Measurements from ENCODE around the gene GIPR. TPM values are rescaled to one million over a fixed set of nuclear protein-coding genes. Genes with fewer than 3 reads are reported as not detected.
A peak's percentile ranks its signal among the peaks of the same experiment; 100 is the strongest.

Gene GIPR
- total RNA-seq, 1 experiment from 2014 or later: 2.0 TPM

DNA sequence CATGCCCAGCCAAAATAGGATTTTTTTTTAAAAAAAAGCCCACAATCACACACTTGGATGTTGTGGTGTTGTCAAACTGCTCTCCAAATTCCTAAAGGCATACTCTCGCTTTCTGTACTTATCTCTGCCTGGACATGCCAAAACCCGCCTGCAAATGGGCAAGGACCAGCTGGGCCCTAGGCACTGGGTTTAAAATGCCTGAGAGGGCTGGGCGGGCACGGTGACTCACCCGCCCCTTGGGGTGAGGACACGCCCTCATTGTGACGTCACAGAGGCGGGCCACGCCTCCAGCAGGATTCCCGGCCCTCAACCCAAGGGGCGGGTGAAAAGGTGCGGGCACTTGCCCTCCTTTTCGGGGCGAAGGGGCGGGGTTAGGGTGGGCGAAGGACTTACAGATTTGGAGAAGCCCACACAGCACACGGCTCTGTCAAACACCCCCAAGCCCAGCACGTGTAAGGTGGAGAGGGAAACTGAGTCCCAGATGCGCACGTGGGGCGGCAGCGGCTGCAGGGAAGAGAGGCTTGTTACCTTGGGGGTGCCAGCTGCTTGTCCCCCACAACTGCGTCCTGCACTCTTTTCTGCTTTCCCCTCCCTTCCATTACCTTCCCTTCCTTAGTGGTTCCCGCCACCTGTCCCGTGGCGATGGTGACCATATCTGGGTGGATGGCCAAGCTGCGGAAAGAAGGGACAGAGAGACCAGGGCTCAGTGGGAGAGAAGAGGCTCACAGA, 35.4 kb upstream of the GIPR start:
- no peak overlapping the region for H3K4me3 ChIP-seq (ENCODE audit: low read depth in 2 of 2, low read length in 2 of 2)
- POLR2A ChIA-PET: interaction anchor here (0.7 kb wide), 1 partner anchor 48 kb away, joined by 4 read pairs; no protein-coding TSS in a partner anchor
- H3K9me3 ChIP-seq (ENCODE audit: control insufficient read depth, insufficient read depth, low read depth, low read length): no peaks in the 10 kb centered on the region
- CTCF ChIA-PET: no interaction called here
- no peak for TF ChIP-seq POLR2AphosphoS5 (IDR thresholded peaks at IDR 0.05; ENCODE audit: low read depth, low read length)
- TF ChIP-seq TCF7L2 (IDR thresholded peaks at IDR 0.05; ENCODE audit: low read depth, low read length): no peak
- TF ChIP-seq, protein P1, sequence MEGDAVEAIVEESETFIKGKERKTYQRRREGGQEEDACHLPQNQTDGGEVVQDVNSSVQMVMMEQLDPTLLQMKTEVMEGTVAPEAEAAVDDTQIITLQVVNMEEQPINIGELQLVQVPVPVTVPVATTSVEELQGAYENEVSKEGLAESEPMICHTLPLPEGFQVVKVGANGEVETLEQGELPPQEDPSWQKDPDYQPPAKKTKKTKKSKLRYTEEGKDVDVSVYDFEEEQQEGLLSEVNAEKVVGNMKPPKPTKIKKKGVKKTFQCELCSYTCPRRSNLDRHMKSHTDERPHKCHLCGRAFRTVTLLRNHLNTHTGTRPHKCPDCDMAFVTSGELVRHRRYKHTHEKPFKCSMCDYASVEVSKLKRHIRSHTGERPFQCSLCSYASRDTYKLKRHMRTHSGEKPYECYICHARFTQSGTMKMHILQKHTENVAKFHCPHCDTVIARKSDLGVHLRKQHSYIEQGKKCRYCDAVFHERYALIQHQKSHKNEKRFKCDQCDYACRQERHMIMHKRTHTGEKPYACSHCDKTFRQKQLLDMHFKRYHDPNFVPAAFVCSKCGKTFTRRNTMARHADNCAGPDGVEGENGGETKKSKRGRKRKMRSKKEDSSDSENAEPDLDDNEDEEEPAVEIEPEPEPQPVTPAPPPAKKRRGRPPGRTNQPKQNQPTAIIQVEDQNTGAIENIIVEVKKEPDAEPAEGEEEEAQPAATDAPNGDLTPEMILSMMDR (IDR thresholded peaks at IDR 0.05): no peak
- TF ChIP-seq, protein P2, sequence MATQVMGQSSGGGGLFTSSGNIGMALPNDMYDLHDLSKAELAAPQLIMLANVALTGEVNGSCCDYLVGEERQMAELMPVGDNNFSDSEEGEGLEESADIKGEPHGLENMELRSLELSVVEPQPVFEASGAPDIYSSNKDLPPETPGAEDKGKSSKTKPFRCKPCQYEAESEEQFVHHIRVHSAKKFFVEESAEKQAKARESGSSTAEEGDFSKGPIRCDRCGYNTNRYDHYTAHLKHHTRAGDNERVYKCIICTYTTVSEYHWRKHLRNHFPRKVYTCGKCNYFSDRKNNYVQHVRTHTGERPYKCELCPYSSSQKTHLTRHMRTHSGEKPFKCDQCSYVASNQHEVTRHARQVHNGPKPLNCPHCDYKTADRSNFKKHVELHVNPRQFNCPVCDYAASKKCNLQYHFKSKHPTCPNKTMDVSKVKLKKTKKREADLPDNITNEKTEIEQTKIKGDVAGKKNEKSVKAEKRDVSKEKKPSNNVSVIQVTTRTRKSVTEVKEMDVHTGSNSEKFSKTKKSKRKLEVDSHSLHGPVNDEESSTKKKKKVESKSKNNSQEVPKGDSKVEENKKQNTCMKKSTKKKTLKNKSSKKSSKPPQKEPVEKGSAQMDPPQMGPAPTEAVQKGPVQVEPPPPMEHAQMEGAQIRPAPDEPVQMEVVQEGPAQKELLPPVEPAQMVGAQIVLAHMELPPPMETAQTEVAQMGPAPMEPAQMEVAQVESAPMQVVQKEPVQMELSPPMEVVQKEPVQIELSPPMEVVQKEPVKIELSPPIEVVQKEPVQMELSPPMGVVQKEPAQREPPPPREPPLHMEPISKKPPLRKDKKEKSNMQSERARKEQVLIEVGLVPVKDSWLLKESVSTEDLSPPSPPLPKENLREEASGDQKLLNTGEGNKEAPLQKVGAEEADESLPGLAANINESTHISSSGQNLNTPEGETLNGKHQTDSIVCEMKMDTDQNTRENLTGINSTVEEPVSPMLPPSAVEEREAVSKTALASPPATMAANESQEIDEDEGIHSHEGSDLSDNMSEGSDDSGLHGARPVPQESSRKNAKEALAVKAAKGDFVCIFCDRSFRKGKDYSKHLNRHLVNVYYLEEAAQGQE (IDR thresholded peaks at IDR 0.05; ENCODE audit: insufficient read depth in 1 of 2, low read depth in 2 of 2, low read length in 1 of 2): no peak
- TF ChIP-seq SIN3A (IDR thresholded peaks at IDR 0.05; ENCODE audit: borderline replicate concordance, insufficient read depth, low read depth, low read length): no peak
- intact Hi-C loops (cut with micrococcal nuclease; ENCODE audit: unreplicated experiment): no loop called here
- no peaks in the 10 kb centered on the region for H3K27me3 ChIP-seq (ENCODE audit: control insufficient read depth, insufficient read depth, low read length)
- ATAC-seq (peak; percentile 84), DNase-seq (ENCODE audit: low read depth, low spot score) (no peak)
- H3K36me3 ChIP-seq (ENCODE audit: control insufficient read depth, insufficient read depth, low read length): no peaks in the 10 kb centered on the region; the same call in 1 of the 2 replicates
- no peak overlapping the region for H3K27ac ChIP-seq (ENCODE audit: low read length)
- peaks cover 9% of the 10 kb centered on the region for H3K4me1 ChIP-seq (ENCODE audit: control insufficient read depth, insufficient read depth, low read length)
- BruUV-seq (replicated peaks): no TSS peak
- in situ Hi-C loops (cut with HindIII; ENCODE audit: low pct_unique_long_range_greater_than_20kb, low sequenced_read_pairs): no loop called here

DNA sequence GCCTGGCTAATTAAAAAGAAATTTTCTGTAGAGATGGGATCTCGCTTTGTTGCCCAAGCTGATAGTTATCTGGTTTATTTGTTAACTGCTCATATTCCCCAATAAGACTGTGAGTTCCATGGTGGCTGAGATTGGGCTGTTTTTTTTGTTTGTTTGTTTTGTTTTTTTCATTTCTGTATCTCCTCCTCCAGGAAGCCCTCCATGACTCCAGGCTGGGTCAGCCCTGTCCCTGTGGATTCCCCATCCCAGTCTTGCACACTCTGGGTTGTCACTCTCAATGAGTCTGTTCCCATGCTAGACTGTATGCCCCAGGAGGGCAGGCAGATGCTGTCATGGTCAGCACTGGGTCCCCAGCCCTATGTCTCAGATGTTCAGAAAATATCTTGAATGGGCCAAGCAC, 31.7 kb upstream of the GIPR start:
- in situ Hi-C loops (cut with HindIII; ENCODE audit: low pct_unique_long_range_greater_than_20kb, low sequenced_read_pairs) (no loop called here), intact Hi-C loops (cut with micrococcal nuclease; ENCODE audit: unreplicated experiment) (no loop called here)
- ATAC-seq (no peak), DNase-seq (ENCODE audit: low read depth, low spot score) (no peak)
- TF ChIP-seq SIN3A (IDR thresholded peaks at IDR 0.05; ENCODE audit: borderline replicate concordance, insufficient read depth, low read depth, low read length) (no peak), TCF7L2 (IDR thresholded peaks at IDR 0.05; ENCODE audit: low read depth, low read length) (no peak), POLR2AphosphoS5 (IDR thresholded peaks at IDR 0.05; ENCODE audit: low read depth, low read length) (no peak)
- TF ChIP-seq, protein P2 (IDR thresholded peaks at IDR 0.05; ENCODE audit: insufficient read depth in 1 of 2, low read depth in 2 of 2, low read length in 1 of 2): no peak
- TF ChIP-seq, protein P1 (IDR thresholded peaks at IDR 0.05): no peak
- Histone ChIP-seq H3K4me3 (ENCODE audit: low read depth in 2 of 2, low read length in 2 of 2) (no peak overlapping the region), H3K27me3 (ENCODE audit: control insufficient read depth, insufficient read depth, low read length) (no peaks in the 10 kb centered on the region), H3K4me1 (ENCODE audit: control insufficient read depth, insufficient read depth, low read length) (peaks cover 15% of the 10 kb centered on the region), H3K9me3 (ENCODE audit: control insufficient read depth, insufficient read depth, low read depth, low read length) (no peaks in the 10 kb centered on the region), H3K27ac (ENCODE audit: low read length) (no peak overlapping the region), H3K36me3 (ENCODE audit: control insufficient read depth, insufficient read depth, low read length) (no peaks in the 10 kb centered on the region)
- BruUV-seq (replicated peaks): no TSS peak
- ChIA-PET POLR2A (no interaction called here), CTCF (no interaction called here)
